DMS 273 (cell line): ENCODE measurements around the gene GALNT4.

Source experiments
- DNase-seq: peaks from one replicate; lab custom pipeline; 2025; ENCODE audit not compliant: unreplicated experiment; lab: John Stamatoyannopoulos, UW

GALNT4 gene

DNA sequence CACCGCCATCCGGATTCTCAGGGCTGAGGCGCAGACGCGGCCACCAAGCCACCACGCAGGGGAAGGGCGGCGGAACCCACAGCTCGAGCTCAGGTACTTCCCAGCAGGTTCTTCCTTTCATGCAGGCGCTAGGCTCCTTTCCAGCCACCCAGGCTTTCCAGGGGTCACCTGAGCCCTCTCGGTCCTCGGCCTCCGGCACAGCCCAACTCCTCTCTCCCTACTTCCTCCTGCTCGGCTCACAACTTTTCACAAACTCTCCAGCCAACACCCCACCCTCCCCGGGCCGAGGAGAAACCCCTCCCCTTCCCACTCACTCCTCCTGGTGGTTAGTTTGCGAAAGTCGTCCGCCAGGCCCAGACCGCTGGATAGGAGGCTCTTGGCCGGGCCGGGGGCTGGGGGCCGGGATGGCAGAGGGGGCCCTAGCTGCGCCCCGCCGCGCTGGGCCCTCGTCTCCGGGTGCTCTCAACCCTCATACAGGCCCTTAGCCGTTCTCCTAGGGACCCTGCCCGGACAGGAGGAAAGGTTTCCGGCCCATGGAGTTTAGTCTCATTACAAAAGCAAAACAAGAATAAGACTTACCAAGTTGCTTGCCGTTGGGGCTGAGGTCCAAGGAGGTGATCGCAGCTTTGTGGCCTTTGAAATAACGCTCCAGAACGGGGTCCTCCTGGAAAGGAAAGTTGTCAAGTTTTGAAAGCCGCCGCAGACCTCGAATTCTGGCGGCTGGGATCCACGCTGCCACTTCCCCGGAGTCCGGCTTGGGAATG lies at the start of gene GALNT4:
TSS of gene GALNT4 (minus strand) at position 256 of the 764 bp plus-strand sequence. CDS start at position 9, 247 bp downstream.
- DNase-seq: peak; percentile 82

DNA sequence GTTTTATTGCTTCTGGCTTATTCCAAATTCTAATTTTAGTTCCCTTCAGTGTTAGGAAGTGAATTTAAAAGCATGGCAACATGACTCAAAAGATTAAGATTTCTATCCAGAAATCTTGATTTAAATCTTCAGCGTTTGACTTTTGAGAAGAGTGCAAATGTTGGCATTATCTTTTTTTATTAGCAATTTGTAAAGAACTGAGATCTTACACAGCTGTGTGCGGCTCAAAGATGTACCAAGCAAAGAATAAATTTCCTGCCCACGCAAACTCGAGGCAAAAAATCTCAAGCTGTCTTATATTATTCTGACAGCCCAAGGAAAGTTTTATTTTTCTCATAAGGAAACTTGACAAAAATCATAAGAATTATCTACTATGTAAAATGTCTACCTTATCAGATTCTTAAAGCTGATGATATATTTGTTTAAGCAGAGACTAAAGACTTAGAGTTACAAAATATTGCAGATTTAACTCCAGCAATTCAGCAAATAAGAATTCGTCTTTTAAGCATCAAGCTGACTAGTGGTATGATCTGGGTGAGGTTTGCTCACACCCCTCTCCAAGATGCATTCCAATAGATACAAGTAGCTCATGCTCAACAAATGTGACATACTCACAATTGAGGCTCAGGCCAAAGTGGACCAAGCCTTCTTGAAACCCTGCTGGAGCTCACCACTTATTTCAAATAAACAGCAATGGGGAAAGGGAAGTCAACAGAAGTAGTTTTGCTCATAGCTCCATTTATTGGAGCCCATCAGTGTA lies 48.6 kb upstream of the GALNT4 start:
- DNase-seq: no peak

DNA sequence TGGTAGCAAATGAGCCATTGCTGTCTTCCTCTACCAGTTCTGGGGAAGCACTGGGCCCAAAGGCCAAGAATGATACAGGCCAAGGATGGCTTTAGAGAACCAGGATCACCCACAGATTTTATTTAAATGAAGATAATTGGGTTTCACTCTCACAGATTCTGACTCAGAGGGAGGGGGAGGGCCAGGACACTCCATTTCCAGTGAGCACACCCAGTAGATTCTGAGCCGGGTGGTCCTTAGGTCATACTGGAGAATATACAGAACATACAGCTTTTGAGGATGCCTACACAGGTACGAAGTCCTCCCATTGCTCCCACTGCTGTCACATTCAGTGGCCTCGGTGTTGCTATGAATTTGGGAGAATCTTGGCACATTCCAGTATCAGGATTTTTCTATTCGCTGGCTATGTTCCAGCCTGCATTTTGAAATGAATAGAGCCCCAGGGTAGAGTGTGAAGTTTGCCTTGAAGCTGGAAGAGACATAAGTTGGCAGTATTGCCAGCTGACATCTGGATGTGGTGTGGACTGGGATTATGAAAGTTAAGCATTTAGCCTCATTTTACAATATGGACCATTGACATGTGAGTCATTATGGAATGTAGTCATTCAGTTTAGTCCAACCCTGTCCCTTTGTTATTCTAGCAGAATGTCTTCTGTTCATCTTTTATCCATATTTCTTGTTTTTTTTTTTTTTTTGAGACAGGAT lies 47.0 kb upstream of the GALNT4 start:
- DNase-seq: no peak

DNA sequence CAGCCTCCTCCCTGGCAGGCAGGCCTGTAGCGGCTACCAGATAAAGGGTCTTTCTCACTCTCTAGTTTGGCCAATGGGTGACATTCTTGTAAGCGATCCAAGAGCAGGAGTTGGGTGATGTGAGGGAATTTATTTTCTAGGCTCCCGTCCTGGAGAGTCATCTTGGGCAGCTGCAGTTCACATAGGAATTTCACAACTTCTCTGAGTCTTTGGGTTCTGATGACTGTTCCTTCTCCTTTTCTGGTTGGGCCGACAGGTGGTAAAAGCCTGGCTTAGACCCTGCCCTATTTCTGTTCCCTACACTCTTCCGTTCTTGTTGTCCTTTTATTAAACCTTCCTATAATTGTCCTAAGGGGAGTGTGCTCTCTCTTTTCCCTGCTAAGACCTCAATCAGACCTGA lies 43.9 kb upstream of the GALNT4 start:
- no peak for DNase-seq

DNA sequence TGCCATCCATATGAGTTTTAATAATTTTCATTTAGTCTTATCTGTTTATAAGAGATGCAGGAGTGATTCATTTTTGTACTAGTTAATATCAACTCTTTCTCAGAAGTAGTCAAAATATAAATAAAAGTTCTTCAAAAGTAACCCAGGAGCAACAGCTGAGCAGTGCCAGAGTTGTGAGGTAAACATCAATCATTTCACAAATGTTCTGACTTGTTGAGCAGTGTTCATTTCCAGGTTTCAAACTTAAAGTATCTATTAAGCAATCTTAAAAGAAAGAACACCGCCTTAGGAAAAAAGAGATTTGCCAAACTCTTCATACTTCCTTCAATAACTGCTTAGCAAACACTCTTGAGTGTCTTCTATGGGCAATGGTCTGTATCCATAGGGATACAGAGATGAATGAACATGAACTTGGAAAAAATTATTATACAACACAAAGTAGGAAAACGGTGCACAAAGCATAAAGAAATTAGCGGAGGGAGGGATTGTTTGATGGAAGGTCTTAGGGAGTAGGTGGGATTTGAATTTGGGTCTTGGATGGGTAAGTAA lies 43.2 kb upstream of the GALNT4 start:
- no peak for DNase-seq

DNA sequence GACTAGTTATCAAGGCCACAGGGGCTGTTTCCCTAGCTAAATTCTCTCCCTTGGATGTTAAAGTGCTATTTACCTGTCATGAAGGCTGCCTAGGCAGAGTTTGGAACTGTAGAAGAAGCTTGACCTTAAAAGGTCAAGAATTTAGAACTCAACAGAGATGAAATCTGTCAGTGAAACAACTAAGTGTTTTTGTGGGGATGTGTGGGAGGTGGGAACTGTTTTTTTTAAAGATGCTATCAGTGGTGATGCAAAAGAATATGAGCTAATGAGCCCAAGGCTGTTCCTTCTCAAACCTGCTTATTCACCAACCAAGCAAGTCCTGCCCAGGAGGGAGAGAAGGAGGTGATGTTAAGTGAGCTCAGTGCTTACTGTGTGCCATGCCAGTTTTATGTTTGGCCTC lies 42.0 kb upstream of the GALNT4 start:
- DNase-seq: no peak

DNA sequence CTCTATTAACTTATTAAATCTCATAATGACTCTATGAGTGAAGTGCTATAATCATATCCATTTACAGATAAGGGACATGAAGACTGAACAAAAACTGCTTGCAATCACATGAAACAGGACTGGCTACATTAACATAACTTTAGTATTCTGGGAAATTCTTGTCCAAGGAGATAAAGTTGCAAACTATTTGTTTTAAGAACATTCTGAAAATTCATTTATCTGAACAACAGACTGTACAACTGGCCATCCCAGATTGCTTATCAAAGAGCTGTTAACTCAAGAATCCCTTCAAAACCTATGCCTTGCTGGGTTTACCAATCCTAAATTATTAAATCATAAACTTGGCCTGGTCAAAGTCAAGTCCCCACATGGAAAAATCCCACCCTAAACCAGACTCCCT lies 40.4 kb upstream of the GALNT4 start:
- no peak for DNase-seq

DNA sequence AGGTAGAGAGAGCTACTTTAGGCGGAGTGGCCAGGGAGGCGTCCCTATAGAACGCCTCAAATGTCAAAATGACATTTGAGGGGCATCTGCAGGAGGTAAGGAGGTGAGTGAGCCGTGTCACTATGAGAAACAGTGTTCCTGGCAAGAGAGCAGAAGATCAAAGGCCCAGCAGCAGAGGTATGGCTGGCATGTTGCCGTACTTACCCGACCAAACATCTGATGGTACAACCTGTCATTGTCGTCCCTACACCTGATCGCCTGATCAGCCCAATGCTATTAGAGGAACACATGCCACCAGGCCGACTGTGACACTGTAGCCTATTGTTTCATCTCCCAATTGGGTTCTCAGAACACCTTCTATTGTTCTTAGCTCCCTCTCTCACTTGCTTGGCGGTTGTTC lies 35.2 kb upstream of the GALNT4 start:
- DNase-seq: no peak

DNA sequence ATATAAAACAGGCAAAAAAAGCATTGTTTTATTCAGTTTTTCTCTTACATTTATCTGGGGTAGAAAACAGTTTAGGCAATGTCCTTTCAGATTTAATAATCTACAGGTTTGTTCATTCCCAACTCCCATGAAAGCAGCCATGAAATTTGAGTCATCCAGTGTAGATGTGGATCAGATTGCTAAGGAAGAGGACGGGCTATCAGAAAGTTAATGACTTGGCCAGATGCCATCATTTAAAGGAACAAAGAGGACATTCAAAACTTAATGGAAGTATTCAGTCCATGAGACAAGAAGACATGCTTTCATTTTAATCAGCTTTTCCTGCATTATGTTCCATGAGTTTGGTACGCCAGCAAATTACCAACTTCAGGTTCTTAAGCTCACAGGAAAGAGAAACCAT lies 32.4 kb upstream of the GALNT4 start:
- peak; percentile 23 for DNase-seq

DNA sequence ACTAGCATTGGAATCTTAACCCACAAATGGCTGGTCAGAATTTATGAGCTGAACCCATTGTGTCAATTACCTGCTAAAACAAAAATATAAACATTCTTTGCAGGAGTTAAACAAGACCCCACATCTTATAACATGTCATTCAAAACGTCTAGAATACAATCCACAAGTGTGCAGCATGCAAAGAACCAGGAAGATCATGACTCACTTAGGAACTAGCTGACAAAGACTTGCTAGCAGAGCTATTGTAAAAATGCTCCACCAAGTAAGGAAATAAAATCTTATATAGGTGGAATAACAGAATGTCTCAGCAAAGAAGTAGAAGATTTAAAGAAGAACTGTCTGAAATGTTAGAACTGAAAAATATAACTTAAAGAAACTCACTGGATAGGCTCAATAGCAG lies 27.8 kb upstream of the GALNT4 start:
- no peak for DNase-seq

DNA sequence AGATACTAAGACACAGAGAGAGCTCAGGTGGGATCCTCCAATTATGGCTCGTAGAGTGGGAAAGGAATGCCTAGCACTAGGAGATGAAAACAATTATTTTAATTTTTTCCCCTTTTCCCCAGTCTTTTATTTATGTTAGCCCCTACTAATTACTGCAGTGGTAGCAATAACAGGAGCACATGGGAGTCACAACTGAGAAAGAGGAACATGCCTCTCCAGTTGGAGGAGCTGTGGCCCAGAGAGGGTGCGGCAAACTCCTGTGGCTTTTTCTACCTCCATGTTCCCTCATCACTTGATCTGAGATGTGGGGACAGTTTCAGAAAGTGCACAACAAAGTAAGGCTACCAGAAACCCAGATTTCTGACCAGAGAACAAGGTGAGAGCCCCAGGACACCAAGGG lies 27.2 kb upstream of the GALNT4 start:
- no peak for DNase-seq

DNA sequence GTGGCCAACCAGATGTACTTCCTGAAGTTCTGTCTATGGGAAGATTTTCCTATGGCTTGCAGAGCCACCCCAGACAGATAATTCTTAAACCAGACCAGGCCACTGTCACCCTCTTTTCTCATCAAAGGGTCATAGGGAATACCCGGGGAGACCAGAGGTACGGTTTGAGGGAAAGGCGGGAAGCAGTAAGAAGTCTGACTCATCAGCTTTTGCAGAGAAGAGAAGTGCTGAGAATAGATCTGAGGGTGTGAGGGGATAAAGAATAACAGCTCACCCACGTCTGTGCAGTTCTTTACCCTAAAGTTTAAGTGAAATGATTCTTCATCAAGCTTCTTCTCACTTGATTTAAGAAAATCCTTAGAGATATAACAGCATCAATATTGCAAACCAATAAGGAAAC lies 22.5 kb upstream of the GALNT4 start:
- no peak for DNase-seq

DNA sequence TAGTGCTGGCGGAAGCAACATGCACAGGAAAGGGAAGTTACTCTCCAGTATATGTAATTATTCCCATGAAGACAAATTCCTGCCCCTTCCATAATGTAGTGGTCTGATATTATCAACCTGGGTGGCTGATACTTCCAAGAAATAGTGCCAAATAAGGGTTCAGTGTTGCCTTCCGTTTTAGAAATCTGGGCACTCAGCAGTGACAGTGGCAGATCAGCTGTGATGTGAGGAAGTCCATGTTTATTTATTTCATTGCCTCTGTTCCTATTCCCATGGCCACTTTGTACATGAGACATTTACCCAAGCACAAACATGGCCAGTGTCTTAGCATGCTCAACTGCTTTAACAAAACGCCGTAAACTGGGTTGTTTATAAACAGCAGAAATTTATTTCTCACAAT lies 21.6 kb upstream of the GALNT4 start:
- DNase-seq: no peak

DNA sequence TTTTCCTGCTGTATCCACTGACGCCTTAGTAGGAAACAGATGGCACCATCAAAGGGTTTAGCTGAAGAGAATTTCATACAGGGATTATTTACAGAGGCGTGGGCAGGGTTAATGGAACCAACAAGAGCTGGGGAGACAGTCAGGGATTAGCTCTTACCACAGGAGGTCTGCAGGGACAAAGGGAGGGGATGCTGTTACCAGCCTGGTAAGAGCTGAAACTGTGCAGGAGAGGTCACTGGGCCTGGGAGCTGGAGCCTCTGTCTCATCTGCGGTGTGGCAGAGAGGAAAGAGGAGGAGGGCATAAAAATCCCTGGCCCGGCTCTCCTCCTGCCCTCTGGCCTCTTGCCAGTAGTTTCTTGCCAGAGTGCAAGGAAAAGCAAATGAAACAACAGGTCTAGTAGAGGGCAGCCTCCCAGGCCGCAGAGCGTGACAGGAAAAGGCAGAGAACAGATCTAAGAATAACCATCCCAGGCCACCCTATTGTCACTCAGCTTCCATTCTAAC lies 20.1 kb upstream of the GALNT4 start:
- DNase-seq: peak; percentile 89

DNA sequence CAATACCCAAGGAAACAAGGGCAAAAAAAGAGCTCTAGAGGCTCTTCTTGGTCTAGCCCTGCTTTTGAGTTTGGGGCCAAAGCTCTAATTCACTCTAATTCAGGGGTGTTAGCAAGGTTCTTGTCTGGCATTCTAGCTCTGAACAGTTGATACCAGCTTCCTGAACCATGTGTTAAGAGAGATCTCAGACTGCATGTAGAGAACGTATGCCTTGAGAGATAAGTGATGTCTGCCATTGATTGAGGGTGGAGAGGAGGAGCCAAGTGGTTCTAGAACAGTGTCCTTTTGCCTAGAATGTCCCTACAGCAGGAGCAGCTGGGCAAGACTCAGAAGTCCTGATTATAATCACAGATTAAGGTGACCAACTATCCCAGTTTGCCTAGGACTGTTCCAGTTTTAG lies 19.4 kb upstream of the GALNT4 start:
- no peak for DNase-seq

DNA sequence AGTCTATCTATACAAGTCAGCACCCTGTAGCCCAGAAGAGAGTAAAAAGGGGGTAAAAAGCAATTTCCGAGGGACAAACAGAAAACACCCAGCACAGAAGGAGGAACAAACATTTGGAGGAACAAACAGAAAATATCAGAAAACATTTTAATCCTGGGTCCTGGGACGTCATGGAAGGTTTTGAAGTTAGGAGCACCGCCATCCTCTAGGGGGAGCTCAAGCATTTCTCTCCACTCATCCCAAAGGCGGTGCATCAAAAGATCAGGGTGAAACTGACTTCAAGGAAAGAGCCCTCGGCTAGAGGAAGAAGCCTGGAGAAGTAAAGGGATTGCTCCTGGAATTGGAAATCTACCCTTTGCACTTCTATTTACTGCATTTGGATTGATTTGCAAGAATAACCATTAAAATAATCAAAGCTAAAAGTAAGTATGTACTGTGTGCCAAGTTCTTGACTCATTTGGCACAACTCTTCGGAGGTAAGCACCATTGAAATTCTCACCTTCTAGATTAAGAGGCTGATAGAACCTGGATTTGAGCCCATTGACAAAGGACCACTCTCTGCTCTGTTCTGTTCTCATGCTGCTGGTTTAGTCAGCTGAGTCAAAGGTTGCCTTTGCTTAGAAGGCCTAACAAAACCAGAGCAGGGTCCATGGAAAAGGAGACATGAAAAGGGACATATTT lies 18.5 kb upstream of the GALNT4 start:
- DNase-seq: peak; percentile 87

DNA sequence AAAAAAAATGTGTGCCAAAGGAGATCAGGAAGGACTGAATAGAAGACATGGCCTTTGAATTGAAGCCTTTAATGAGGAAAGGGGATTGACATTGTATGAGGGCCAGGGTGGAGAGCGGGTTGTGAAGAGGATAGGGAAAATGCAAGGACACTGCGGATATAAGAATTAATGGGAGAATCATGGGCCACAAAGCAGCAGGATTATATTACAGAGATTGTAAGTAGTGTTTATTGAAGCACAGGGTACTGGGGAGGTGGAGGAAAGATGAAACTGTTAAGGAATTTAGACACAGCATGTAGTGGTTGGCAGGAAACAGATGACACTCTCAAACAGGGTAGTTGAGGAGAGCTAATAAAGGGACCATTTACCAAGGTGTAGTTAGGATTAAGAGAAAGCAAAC lies 17.6 kb upstream of the GALNT4 start:
- DNase-seq: no peak

DNA sequence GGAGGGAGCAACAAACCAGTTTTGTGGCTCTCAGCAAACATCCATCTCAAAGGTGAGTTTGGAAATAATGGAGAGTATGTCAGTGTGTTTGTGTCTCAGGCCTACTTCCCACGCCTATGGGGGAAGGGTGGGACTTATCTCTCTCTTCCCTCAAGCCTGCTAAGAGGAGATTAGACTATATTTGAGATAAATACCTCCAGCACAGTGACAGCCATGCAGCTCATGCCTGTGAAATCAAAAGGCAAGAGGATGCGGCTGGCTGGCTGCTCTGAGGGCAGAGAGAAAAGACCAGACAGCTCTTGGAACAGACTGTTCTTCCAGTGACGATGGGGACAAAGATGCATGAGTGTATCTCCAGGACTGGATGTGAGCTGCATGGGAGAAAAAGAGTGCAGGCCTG lies 16.0 kb upstream of the GALNT4 start:
- DNase-seq: no peak

DNA sequence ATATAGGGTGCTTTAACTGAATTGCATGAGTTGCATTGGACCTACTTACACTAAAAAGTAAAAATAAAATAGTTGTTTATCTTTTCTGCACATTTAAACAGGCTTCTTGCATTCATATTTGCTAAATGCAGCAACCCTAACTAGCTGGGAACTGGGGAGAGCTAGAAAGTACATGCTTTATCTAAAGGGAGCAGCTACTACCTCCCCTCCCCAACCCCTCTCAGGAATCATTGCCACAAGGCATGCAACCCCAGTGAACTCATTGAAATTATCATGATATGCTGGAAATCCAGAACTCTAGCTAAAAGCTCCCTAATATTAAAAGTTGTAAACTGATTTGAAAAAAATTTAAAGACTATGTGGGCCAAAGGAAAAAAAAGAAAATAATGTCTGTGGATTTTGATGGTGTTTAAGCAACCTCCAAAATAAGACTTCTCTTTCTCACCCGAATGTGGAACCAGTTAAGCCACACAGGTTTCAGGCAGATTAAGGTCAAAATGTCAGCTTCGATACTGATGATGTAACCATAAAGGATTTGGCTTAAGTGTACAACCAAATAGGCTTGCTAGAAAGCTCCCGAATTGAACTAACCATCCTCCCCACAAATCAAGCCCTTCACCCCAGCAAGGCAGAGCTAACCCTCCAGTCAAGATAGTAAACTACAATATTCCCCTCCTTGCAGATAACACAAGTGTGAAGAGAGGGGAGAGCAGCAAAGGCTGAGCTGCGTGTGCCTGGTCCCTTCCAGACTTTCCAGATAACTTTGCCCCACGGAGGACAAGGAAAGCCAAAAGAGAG lies 15.0 kb upstream of the GALNT4 start:
- DNase-seq: no peak

DNA sequence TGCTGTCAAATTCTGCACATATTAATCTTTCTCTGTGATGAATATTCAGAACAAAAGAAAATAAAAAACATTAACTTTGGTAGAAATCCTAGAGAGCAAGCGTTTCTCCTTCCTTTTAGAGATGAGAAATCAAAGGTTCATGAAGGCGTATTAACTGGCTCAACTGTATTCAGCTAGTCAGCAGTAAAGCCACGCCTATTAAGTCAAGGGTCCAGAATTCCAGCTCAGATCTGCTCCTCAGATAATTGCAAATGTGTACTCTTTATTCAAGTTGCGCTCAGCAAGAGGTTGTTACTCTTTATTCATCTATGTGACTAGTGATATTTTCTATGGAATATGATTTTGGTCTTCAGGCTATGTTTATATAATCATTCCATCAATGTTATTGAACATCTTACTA lies 14.3 kb upstream of the GALNT4 start:
- no peak for DNase-seq
